COLO829 (cell line): ENCODE results near the gene PRKD3.

ENCODE experiments used
- DNase-seq: peaks from one replicate; pipeline ENCODE4 v3.0.0; 2012; ENCODE audit warnings: low spot score

The PRKD3 gene

GRCh38 chr2:37324786-37325624 lies at the start of gene PRKD3:
Gene PRKD3, minus strand, starts transcription at chr2:37324833. Its CDS starts 8,309 bp downstream, at chr2:37316524.
- peak; percentile 53 for DNase-seq

- DNase-seq, result no peak
Observed at GRCh38 chr2:37372000-37372399, 47.4 kb upstream of the PRKD3 start.

GRCh38 chr2:37370666-37371065 lies 46.0 kb upstream of the PRKD3 start:
- DNase-seq, result no peak

GRCh38 chr2:37367984-37368383 lies 43.4 kb upstream of the PRKD3 start:
- DNase-seq, result no peak

- no peak for DNase-seq
Observed at GRCh38 chr2:37367310-37367709, 42.7 kb upstream of the PRKD3 start.

GRCh38 chr2:37366773-37367172 lies 42.1 kb upstream of the PRKD3 start:
- peak; percentile 69 for DNase-seq

GRCh38 chr2:37365669-37366068 lies 41.0 kb upstream of the PRKD3 start:
- no peak for DNase-seq

GRCh38 chr2:37364351-37364750 lies 39.7 kb upstream of the PRKD3 start:
- no peak for DNase-seq

- no peak for DNase-seq
Observed at GRCh38 chr2:37361994-37362698, 37.5 kb upstream of the PRKD3 start.

- DNase-seq, result no peak
Observed at GRCh38 chr2:37361216-37361815, 36.7 kb upstream of the PRKD3 start.

GRCh38 chr2:37358466-37358865 lies 33.8 kb upstream of the PRKD3 start:
- no peak for DNase-seq

GRCh38 chr2:37357530-37357929 lies 32.9 kb upstream of the PRKD3 start:
- DNase-seq, result no peak

- no peak for DNase-seq
Observed at GRCh38 chr2:37357069-37357468, 32.4 kb upstream of the PRKD3 start.

GRCh38 chr2:37356299-37356698 lies 31.7 kb upstream of the PRKD3 start:
- DNase-seq, result no peak

GRCh38 chr2:37355735-37356134 lies 31.1 kb upstream of the PRKD3 start:
- no peak for DNase-seq

- no peak for DNase-seq
Observed at GRCh38 chr2:37354531-37354930, 29.9 kb upstream of the PRKD3 start.

GRCh38 chr2:37350034-37350433 lies 25.4 kb upstream of the PRKD3 start:
- DNase-seq, result no peak

GRCh38 chr2:37349231-37349860 lies 24.7 kb upstream of the PRKD3 start:
- DNase-seq, result no peak

- no peak for DNase-seq
Observed at GRCh38 chr2:37348155-37348554, 23.5 kb upstream of the PRKD3 start.

GRCh38 chr2:37344453-37345361 lies 20.1 kb upstream of the PRKD3 start, which contains the start of gene QPCT:
Gene QPCT, plus strand, starts transcription at chr2:37344630. Its CDS starts 102 bp downstream, at chr2:37344732.
- no peak for DNase-seq
